ENCODE data around the gene STXBP5. TPM values are rescaled to one million over a fixed set of nuclear protein-coding genes. Genes with fewer than 3 reads are reported as not detected.

STXBP5 gene
- total and polyA plus RNA-seq, 9 of the 15 experiments (the other 6 are each of a cell fraction or from before 2014, with no cell fraction given) = 23.3 to 172 (median 71.5) TPM

GRCh38 chr6:147219463-147219862 lies 15.2 kb downstream of the STXBP5 start (continued):
- no peak for TF ChIP-seq ZBTB33 (CRISPR knock-in tag; IDR thresholded peaks at IDR 0.05)
- peak; percentile 26 for TF ChIP-seq HDAC3 (IDR thresholded peaks at IDR 0.05; ENCODE audit: borderline replicate concordance, partially characterized antibody)
- peak; percentile 49 to 56; a peak in 3 of 4 replicates for TF ChIP-seq MLLT1 (IDR thresholded peaks at IDR 0.05)
- TF ChIP-seq LARP7 (IDR thresholded peaks at IDR 0.05) = no peak
- no peak for TF ChIP-seq ZNF511 (CRISPR knock-in tag; IDR thresholded peaks at IDR 0.05)
- TF ChIP-seq NONO (IDR thresholded peaks at IDR 0.05; ENCODE audit: low read depth in 2 of 2, low read length in 1 of 2) = no peak
- TF ChIP-seq SMC3 (conservative IDR thresholded peaks at IDR 0.05; ENCODE audit: insufficient read depth, low read depth, low read length) = no peak
- TF ChIP-seq MAFF (IDR thresholded peaks at IDR 0.05; ENCODE audit: low read length) = peak; percentile 19; the same call in 1 of the 2 replicates
- peak; percentile 69 for TF ChIP-seq C11orf30 (IDR thresholded peaks at IDR 0.05; ENCODE audit: low read depth)
- 0 out of 2 replicates have a peak, but pooled peaks have one; percentile 36 for TF ChIP-seq ZNF384 (IDR thresholded peaks at IDR 0.05; ENCODE audit: low read depth, low read length)

Measured in K562 (cell line).